K562 (cell line): Measurements from ENCODE around the gene SLC10A3. TPM values are rescaled to one million over a fixed set of nuclear protein-coding genes. Genes with fewer than 3 reads are reported as not detected.
A peak's percentile ranks its signal among the peaks of the same experiment; 100 is the strongest.

ENCODE experiments used
- CHD1 ChIP-seq: fragments of 200-600 bp; sonication (generic); IDR thresholded peaks from one replicate; pipeline ENCODE4 v1.6.1; 2012; ENCODE audit warnings: mild to moderate bottlenecking, moderate library complexity, low read length, inconsistent platforms
- CREB3L1 ChIP-seq: fragments of 450-650 bp; IDR thresholded peaks from 2 replicates; pipeline ENCODE4 v1.6.1; 2014; ENCODE audit warnings: low read depth, mild to moderate bottlenecking, moderate library complexity, borderline replicate concordance
- CXXC5 ChIP-seq: fragments of 250-450 bp; sonication (Bioruptor Pico); IDR thresholded peaks from 2 replicates; pipeline ENCODE4 v1.8.0; 2022; ENCODE audit warnings: inconsistent platforms, mild to moderate bottlenecking, moderate library complexity
- E2F3 ChIP-seq: fragments of 250-450 bp; sonication (Bioruptor Pico); IDR thresholded peaks from 2 replicates; pipeline ENCODE4 v1.4.0; 2020; ENCODE audit warnings: mild to moderate bottlenecking
- ELF2 ChIP-seq: fragments of 250-450 bp; sonication (Bioruptor Pico); IDR thresholded peaks from 2 replicates; pipeline ENCODE4 v1.5.0; 2021; ENCODE audit warnings: mild to moderate bottlenecking
- FOXA3 ChIP-seq, 2 experiments: fragments of 450-650 bp in 1 of 2; sonication (generic) in 1 of 2; formaldehyde crosslinking; IDR thresholded peaks in 1 of 2; conservative IDR thresholded peaks in 1 of 2; 2 replicates each; pipeline versions ENCODE4 v1.4.0 to v1.8.0; 2020 to 2022; ENCODE audit warnings: mild to moderate bottlenecking in 2 of 2, missing genetic modification reagents in 1 of 2
- HEY1 ChIP-seq: fragments of 250-450 bp; sonication (Bioruptor Pico); IDR thresholded peaks from 2 replicates; pipeline ENCODE4 v1.5.0; 2020; ENCODE audit warnings: mild to moderate bottlenecking, moderate library complexity, borderline replicate concordance
- NFE2 ChIP-seq: IDR thresholded peaks from 2 replicates; pipeline ENCODE4 v1.6.1; 2014; ENCODE audit warnings: antibody characterized with exemption, low read depth
- NFIC ChIP-seq: fragments of 450-650 bp; IDR thresholded peaks from 2 replicates; pipeline ENCODE4 v1.6.1; 2017; ENCODE audit warnings: mild to moderate bottlenecking, inconsistent platforms
- POLR2G ChIP-seq: fragments of 200-400 bp; formaldehyde crosslinking; IDR thresholded peaks from 2 replicates; pipeline ENCODE4 v1.6.1; 2017; ENCODE audit warnings: low read depth, mild to moderate bottlenecking, antibody characterized with exemption, low read length, moderate library complexity
- STAG1 ChIP-seq: sonication (generic); formaldehyde crosslinking; IDR thresholded peaks from 2 replicates; pipeline ENCODE4 v1.5.0; 2020; ENCODE audit warnings: missing genetic modification reagents, borderline replicate concordance
- TCF7L2 ChIP-seq: fragments of 150-350 bp; IDR thresholded peaks from 2 replicates; pipeline ENCODE4 v1.6.1; 2016; ENCODE audit warnings: low read depth, mild to moderate bottlenecking, low read length, moderate library complexity
- TSC22D4 ChIP-seq: fragments of 450-650 bp; IDR thresholded peaks from 2 replicates; pipeline ENCODE4 v1.6.1; 2016; ENCODE audit warnings: missing genetic modification characterization, missing biosample characterization, control low read depth
- ZKSCAN1 ChIP-seq: fragments of 150-350 bp; IDR thresholded peaks from 2 replicates; pipeline ENCODE4 v1.6.1; 2016; ENCODE audit warnings: low read depth, low read length
- ZNF143 ChIP-seq: sonication (generic); formaldehyde crosslinking; IDR thresholded peaks from 2 replicates; pipeline ENCODE4 v1.9.0; 2022; ENCODE audit warnings: mild to moderate bottlenecking, missing genetic modification reagents
- ZNF239 ChIP-seq: fragments of 250-450 bp; sonication (Bioruptor Pico); IDR thresholded peaks from 2 replicates; pipeline ENCODE4 v1.4.0; 2020; ENCODE audit warnings: mild to moderate bottlenecking
- ZNF77 ChIP-seq: fragments of 250-450 bp; sonication (Bioruptor Pico); IDR thresholded peaks from 2 replicates; pipeline ENCODE4 v1.5.0; 2020
- polyA plus RNA-seq, 8 experiments: library from polyadenylated mRNA; depleted of rRNA in 4 of 8; stranded (reverse) in 5 of 8; unstranded in 3 of 8; fragments of >200 nt; fragmentation: Nextera tagmentation in 2 of 8; fragmentation: Illumina TruSeq in 1 of 8; extraction: Ambion mirVana in 2 of 8; extraction: Trizol in 1 of 8; gene quantifications; 2 replicates each; pipeline versions ENCODE4 v1.2.1 to v1.2.3, GENCODE V29; 2011 to 2014; ENCODE audit warnings: inconsistent platforms in 1 of 8, missing spikeins in 1 of 8
- total RNA-seq, 7 experiments: library from RNA; depleted of rRNA in 6 of 7; stranded (reverse); fragments of >200 nt in 6 of 7; fragmentation: Illumina TruSeq in 2 of 7; extraction: Trizol in 2 of 7; gene quantifications; 2 replicates each; pipeline versions ENCODE4 v1.2.1 to v1.2.3, GENCODE V29; 2011 to 2021; ENCODE audit warnings: low replicate concordance in 1 of 7
- TF ChIP-seq, protein P1 (sequence below): fragments of 250-450 bp; sonication (Bioruptor Pico); IDR thresholded peaks from 2 replicates; pipeline ENCODE4 v1.4.0; 2020
- TF ChIP-seq, protein P2 (sequence below): fragments of 250-450 bp; sonication (Bioruptor Pico); IDR thresholded peaks from 2 replicates; pipeline ENCODE4 v1.5.0; 2021; ENCODE audit warnings: mild to moderate bottlenecking, borderline replicate concordance

Gene SLC10A3
- total and polyA plus RNA-seq, 9 of the 15 experiments (the other 6 are each of a cell fraction or from before 2014, with no cell fraction given): 5.2 to 30.6 (median 16.7) TPM

- TF ChIP-seq CXXC5 (CRISPR knock-in tag) (0 out of 2 replicates have a peak, but pooled peaks have one; percentile 26), POLR2G (peak; percentile 32; the same call in 1 of the 2 replicates), TCF7L2 (no peak), FOXA3 (CRISPR knock-in tag; conservative IDR thresholded peaks at IDR 0.05 in 1 of 2, IDR thresholded peaks at IDR 0.05 in 1 of 2) (0 out of 4 replicates have a peak, but pooled peaks of 1 of the 2 experiments have one; percentile 8), CHD1 (no peak), ZNF143 (CRISPR knock-in tag) (0 out of 2 replicates have a peak, but pooled peaks have one; percentile 29), ZNF239 (CRISPR knock-in tag) (no peak), ELF2 (CRISPR knock-in tag) (no peak), ZKSCAN1 (no peak), TSC22D4 (tag) (no peak), E2F3 (no peak), CREB3L1 (no peak), HEY1 (CRISPR knock-in tag) (no peak), STAG1 (CRISPR knock-in tag) (peak; percentile 100), NFE2 (no peak), ZNF77 (CRISPR knock-in tag) (no peak), NFIC (peak; percentile 46; the same call in 1 of the 2 replicates)
- TF ChIP-seq, protein P1, sequence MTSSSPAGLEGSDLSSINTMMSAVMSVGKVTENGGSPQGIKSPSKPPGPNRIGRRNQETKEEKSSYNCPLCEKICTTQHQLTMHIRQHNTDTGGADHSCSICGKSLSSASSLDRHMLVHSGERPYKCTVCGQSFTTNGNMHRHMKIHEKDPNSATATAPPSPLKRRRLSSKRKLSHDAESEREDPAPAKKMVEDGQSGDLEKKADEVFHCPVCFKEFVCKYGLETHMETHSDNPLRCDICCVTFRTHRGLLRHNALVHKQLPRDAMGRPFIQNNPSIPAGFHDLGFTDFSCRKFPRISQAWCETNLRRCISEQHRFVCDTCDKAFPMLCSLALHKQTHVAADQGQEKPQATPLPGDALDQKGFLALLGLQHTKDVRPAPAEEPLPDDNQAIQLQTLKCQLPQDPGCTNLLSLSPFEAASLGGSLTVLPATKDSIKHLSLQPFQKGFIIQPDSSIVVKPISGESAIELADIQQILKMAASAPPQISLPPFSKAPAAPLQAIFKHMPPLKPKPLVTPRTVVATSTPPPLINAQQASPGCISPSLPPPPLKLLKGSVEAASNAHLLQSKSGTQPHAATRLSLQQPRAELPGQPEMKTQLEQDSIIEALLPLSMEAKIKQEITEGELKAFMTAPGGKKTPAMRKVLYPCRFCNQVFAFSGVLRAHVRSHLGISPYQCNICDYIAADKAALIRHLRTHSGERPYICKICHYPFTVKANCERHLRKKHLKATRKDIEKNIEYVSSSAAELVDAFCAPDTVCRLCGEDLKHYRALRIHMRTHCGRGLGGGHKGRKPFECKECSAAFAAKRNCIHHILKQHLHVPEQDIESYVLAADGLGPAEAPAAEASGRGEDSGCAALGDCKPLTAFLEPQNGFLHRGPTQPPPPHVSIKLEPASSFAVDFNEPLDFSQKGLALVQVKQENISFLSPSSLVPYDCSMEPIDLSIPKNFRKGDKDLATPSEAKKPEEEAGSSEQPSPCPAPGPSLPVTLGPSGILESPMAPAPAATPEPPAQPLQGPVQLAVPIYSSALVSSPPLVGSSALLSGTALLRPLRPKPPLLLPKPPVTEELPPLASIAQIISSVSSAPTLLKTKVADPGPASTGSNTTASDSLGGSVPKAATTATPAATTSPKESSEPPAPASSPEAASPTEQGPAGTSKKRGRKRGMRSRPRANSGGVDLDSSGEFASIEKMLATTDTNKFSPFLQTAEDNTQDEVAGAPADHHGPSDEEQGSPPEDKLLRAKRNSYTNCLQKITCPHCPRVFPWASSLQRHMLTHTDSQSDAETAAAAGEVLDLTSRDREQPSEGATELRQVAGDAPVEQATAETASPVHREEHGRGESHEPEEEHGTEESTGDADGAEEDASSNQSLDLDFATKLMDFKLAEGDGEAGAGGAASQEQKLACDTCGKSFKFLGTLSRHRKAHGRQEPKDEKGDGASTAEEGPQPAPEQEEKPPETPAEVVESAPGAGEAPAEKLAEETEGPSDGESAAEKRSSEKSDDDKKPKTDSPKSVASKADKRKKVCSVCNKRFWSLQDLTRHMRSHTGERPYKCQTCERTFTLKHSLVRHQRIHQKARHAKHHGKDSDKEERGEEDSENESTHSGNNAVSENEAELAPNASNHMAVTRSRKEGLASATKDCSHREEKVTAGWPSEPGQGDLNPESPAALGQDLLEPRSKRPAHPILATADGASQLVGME (CRISPR knock-in tag): no peak
- TF ChIP-seq, protein P2, sequence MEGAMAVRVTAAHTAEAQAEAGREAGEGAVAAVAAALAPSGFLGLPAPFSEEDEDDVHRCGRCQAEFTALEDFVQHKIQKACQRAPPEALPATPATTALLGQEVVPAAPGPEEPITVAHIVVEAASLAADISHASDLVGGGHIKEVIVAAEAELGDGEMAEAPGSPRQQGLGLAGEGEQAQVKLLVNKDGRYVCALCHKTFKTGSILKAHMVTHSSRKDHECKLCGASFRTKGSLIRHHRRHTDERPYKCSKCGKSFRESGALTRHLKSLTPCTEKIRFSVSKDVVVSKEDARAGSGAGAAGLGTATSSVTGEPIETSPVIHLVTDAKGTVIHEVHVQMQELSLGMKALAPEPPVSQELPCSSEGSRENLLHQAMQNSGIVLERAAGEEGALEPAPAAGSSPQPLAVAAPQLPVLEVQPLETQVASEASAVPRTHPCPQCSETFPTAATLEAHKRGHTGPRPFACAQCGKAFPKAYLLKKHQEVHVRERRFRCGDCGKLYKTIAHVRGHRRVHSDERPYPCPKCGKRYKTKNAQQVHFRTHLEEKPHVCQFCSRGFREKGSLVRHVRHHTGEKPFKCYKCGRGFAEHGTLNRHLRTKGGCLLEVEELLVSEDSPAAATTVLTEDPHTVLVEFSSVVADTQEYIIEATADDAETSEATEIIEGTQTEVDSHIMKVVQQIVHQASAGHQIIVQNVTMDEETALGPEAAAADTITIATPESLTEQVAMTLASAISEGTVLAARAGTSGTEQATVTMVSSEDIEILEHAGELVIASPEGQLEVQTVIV: no peak
These were observed 44.3 kb upstream of the SLC10A3 start (continued) for GRCh38 chrX:154534526-154535322.
